Lower lobe of right lung (tissue), 2 donors: ENCODE measurements around the gene CCDC148. TPM values are rescaled to one million over a fixed set of nuclear protein-coding genes. Genes with fewer than 3 reads are reported as not detected.

Source experiments
- ATAC-seq, 2 donors: fragments of 200-7000 bp; cut with Tn5 transposase; one replicate each; pipeline ENCODE4 v1.9.1; 2020 to 2022; ENCODE audit warnings: mild to moderate bottlenecking in 2 of 2, moderate library complexity in 2 of 2
- DNase-seq: peaks from one replicate; pipeline ENCODE4 v3.0.0-alpha.2; 2020
- H3K27ac ChIP-seq: fragments of 200-600 bp; one replicate; pipeline ENCODE4 v1.8.0; 2022
- H3K27me3 ChIP-seq: fragments of 200-600 bp; one replicate; pipeline ENCODE4 v1.8.0; 2022; ENCODE audit warnings: low read depth
- H3K36me3 ChIP-seq: fragments of 200-600 bp; one replicate; pipeline ENCODE4 v1.8.0; 2022; ENCODE audit warnings: mild to moderate bottlenecking
- H3K4me1 ChIP-seq: fragments of 200-600 bp; one replicate; pipeline ENCODE4 v1.8.0; 2022
- H3K4me3 ChIP-seq: fragments of 200-600 bp; one replicate; pipeline ENCODE4 v1.8.0; 2022; ENCODE audit warnings: mild to moderate bottlenecking
- H3K9me3 ChIP-seq: fragments of 200-600 bp; one replicate; pipeline ENCODE4 v1.8.0; 2022
- intact Hi-C: fragments of 100-400 bp; cut with DNase I; formaldehyde crosslinking; loops from one replicate; pipeline ENCODE4 v1.11.0; 2022
- total RNA-seq: library from RNA; stranded (reverse); fragmentation: NEBNext Ultra II Directional; extraction: Animal tissue kit (Norgen Biotek cat#: 25700); gene quantifications from one replicate; pipeline ENCODE4 v1.2.1, GENCODE V29; 2021
- TF ChIP-seq, protein P1 (sequence below): fragments of 200-600 bp; IDR thresholded peaks from one replicate; pipeline ENCODE4 v1.8.0; 2022; ENCODE audit warnings: antibody characterized with exemption, mild to moderate bottlenecking
- donor health status: DM: no; HTN: yes; CAD: no; lungs with severe emphysema.

CCDC148 gene
- total RNA-seq, 1 donor from 2014 or later: 2.8 TPM

DNA sequence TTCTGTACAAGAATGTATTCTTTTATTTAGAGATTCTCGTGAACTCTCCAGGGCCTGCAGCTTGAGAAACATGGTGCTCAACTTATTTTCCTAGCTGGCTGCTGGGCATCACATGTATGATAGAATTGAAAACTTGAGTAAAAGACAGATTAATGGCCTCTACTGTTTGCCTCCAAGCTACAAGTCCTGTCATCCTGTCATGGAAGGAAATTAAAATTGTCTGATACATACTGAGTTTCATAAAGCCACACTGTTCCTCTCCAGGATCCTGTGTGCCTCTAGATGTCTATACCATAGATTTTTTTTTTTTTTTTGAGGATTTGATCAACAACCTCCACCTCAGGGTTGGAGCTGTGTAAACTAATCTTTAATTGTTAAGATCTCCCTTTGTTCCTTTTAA, 316.4 kb downstream of the CCDC148 start:
- Histone ChIP-seq H3K9me3 (no peaks in the 10 kb centered on the region), H3K27me3 (no peaks in the 10 kb centered on the region), H3K4me3 (no peak overlapping the region), H3K36me3 (no peaks in the 10 kb centered on the region), H3K4me1 (no peaks in the 10 kb centered on the region), H3K27ac (no peak overlapping the region)
- intact Hi-C loops: no loop called here
- DNase-seq: no peak
- TF ChIP-seq, protein P1, sequence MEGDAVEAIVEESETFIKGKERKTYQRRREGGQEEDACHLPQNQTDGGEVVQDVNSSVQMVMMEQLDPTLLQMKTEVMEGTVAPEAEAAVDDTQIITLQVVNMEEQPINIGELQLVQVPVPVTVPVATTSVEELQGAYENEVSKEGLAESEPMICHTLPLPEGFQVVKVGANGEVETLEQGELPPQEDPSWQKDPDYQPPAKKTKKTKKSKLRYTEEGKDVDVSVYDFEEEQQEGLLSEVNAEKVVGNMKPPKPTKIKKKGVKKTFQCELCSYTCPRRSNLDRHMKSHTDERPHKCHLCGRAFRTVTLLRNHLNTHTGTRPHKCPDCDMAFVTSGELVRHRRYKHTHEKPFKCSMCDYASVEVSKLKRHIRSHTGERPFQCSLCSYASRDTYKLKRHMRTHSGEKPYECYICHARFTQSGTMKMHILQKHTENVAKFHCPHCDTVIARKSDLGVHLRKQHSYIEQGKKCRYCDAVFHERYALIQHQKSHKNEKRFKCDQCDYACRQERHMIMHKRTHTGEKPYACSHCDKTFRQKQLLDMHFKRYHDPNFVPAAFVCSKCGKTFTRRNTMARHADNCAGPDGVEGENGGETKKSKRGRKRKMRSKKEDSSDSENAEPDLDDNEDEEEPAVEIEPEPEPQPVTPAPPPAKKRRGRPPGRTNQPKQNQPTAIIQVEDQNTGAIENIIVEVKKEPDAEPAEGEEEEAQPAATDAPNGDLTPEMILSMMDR: no peak
- ATAC-seq: no peak

GRCh38 chr2:158138255-158138654, 318.3 kb downstream of the CCDC148 start:
- Histone ChIP-seq H3K4me3 (no peak overlapping the region), H3K36me3 (no peaks in the 10 kb centered on the region), H3K9me3 (no peaks in the 10 kb centered on the region), H3K4me1 (no peaks in the 10 kb centered on the region), H3K27me3 (no peaks in the 10 kb centered on the region), H3K27ac (no peak overlapping the region)
- DNase-seq: no peak
- TF ChIP-seq, protein P1: no peak
- intact Hi-C loops: no loop called here
- ATAC-seq: no peak

DNA sequence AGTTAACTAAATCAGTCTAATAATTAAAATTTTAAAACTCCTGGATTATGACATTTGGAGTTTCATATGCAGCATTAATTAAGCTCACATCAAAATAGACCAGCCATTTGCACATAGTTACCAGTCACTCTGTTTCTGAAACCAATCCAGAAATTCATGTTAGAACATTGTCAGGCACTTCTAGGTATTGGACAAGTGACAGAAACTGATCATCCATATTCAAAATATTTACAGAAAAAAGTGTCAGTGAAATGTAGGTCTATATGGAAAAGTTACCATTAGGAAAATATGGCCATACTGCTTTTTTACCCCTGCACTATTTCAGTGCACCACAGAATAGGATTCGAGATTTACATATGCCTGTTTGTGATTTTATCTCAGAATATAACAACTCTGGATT, 321.5 kb downstream of the CCDC148 start:
- Histone ChIP-seq H3K36me3 (no peaks in the 10 kb centered on the region), H3K4me3 (no peak overlapping the region), H3K27me3 (no peaks in the 10 kb centered on the region), H3K27ac (no peak overlapping the region), H3K4me1 (no peaks in the 10 kb centered on the region), H3K9me3 (no peaks in the 10 kb centered on the region)
- intact Hi-C loops: no loop called here
- DNase-seq (no peak), ATAC-seq (no peak)
- TF ChIP-seq, protein P1: no peak

GRCh38 chr2:158134655-158135054, 321.9 kb downstream of the CCDC148 start:
- Histone ChIP-seq H3K9me3 (no peaks in the 10 kb centered on the region), H3K27ac (no peak overlapping the region), H3K27me3 (no peaks in the 10 kb centered on the region), H3K4me1 (no peaks in the 10 kb centered on the region), H3K36me3 (no peaks in the 10 kb centered on the region), H3K4me3 (no peak overlapping the region)
- DNase-seq (no peak), ATAC-seq (no peak)
- TF ChIP-seq, protein P1: no peak
- intact Hi-C loops: no loop called here

- Histone ChIP-seq H3K4me1 (no peaks in the 10 kb centered on the region), H3K36me3 (no peaks in the 10 kb centered on the region), H3K27ac (no peak overlapping the region), H3K4me3 (no peak overlapping the region), H3K27me3 (no peaks in the 10 kb centered on the region), H3K9me3 (no peaks in the 10 kb centered on the region)
- intact Hi-C loops: no loop called here
- ATAC-seq (no peak), DNase-seq (no peak)
- TF ChIP-seq, protein P1: no peak
Measured at GRCh38 chr2:158134055-158134454, 322.5 kb downstream of the CCDC148 start.
